Trophoblast cell (in vitro differentiated cells and primary cell): ENCODE measurements around the gene RDH12.

Experiments used
- DNase-seq, 2 donors: peaks; one replicate each; pipeline ENCODE4 v3.0.0-alpha.2; 2016
- H2AFZ ChIP-seq: 2 replicates; pipeline ENCODE4 v1.6.1; 2013; ENCODE audit warnings: low read length, moderate library complexity, mild to moderate bottlenecking; ENCODE audit not compliant: insufficient read depth, poor library complexity
- H2AK5ac ChIP-seq: 2 replicates; pipeline ENCODE4 v1.6.1; 2013; ENCODE audit warnings: mild to moderate bottlenecking, low read length
- H2BK120ac ChIP-seq: 2 replicates; pipeline ENCODE4 v1.6.1; 2013; ENCODE audit warnings: low read length, mild to moderate bottlenecking, moderate library complexity; ENCODE audit not compliant: insufficient read depth, poor library complexity
- H2BK12ac ChIP-seq: 2 replicates; pipeline ENCODE4 v1.6.1; 2013; ENCODE audit warnings: mild to moderate bottlenecking, low read length, moderate library complexity
- H2BK5ac ChIP-seq: 2 replicates; pipeline ENCODE4 v1.6.1; 2013; ENCODE audit warnings: low read length, low read depth, moderate library complexity, mild to moderate bottlenecking; ENCODE audit not compliant: poor library complexity
- H3K14ac ChIP-seq: 2 replicates; pipeline ENCODE4 v1.6.1; 2013; ENCODE audit warnings: mild to moderate bottlenecking, low read length
- H3K18ac ChIP-seq: 2 replicates; pipeline ENCODE4 v1.6.1; 2013; ENCODE audit warnings: mild to moderate bottlenecking, low read length
- H3K23ac ChIP-seq: 2 replicates; pipeline ENCODE4 v1.6.1; 2013; ENCODE audit warnings: low read length
- H3K27ac ChIP-seq: 2 replicates; pipeline ENCODE4 v1.5.1; 2013; ENCODE audit warnings: low read depth, mild to moderate bottlenecking, inconsistent platforms, low read length, moderate library complexity
- H3K27me3 ChIP-seq: 2 replicates; pipeline ENCODE4 v1.6.1; 2013; ENCODE audit warnings: inconsistent platforms, mild to moderate bottlenecking, low read length, moderate library complexity; ENCODE audit not compliant: insufficient read depth
- H3K36me3 ChIP-seq, 2 experiments: 1 replicate in 1 of 2; 2 replicates in 1 of 2; pipeline ENCODE4 v1.6.1; 2013; ENCODE audit warnings: low read length in 2 of 2, mild to moderate bottlenecking in 2 of 2, moderate library complexity in 1 of 2; ENCODE audit not compliant: insufficient read depth in 2 of 2, control insufficient read depth in 1 of 2
- H3K4ac ChIP-seq: 2 replicates; pipeline ENCODE4 v1.6.1; 2013; ENCODE audit warnings: low read depth, mild to moderate bottlenecking, low read length, moderate library complexity
- H3K4me1 ChIP-seq, 2 experiments: 1 replicate in 1 of 2; 2 replicates in 1 of 2; pipeline ENCODE4 v1.6.1; 2013; ENCODE audit warnings: low read length in 2 of 2, mild to moderate bottlenecking in 2 of 2, moderate library complexity in 1 of 2; ENCODE audit not compliant: insufficient read depth in 2 of 2, control insufficient read depth in 1 of 2
- H3K4me2 ChIP-seq: 2 replicates; pipeline ENCODE4 v1.6.1; 2013; ENCODE audit warnings: inconsistent platforms, mild to moderate bottlenecking, low read length, moderate library complexity
- H3K4me3 ChIP-seq: 2 replicates; pipeline ENCODE4 v1.5.1; 2013; ENCODE audit warnings: mild to moderate bottlenecking, low read depth, low read length, inconsistent platforms
- H3K79me1 ChIP-seq: one replicate; pipeline ENCODE4 v1.6.1; 2013; ENCODE audit warnings: low read length
- H3K79me2 ChIP-seq: 2 replicates; pipeline ENCODE4 v1.6.1; 2013; ENCODE audit warnings: low read length, mild to moderate bottlenecking; ENCODE audit not compliant: control insufficient read depth, insufficient read depth, poor library complexity
- H3K9ac ChIP-seq: 2 replicates; pipeline ENCODE4 v1.6.1; 2013; ENCODE audit warnings: mild to moderate bottlenecking, low read length
- H3K9me3 ChIP-seq: 2 replicates; pipeline ENCODE4 v1.6.1; 2013; ENCODE audit warnings: low read depth, mild to moderate bottlenecking, control low read depth, inconsistent platforms, low read length; ENCODE audit not compliant: insufficient read depth
- H4K12ac ChIP-seq: 2 replicates; pipeline ENCODE4 v1.6.1; 2013; ENCODE audit warnings: low read depth, mild to moderate bottlenecking, low read length, moderate library complexity
- H4K8ac ChIP-seq: 2 replicates; pipeline ENCODE4 v1.6.1; 2013; ENCODE audit warnings: low read depth, mild to moderate bottlenecking, low read length, moderate library complexity
- H4K91ac ChIP-seq: one replicate; pipeline ENCODE4 v1.6.1; 2013; ENCODE audit warnings: low read depth, mild to moderate bottlenecking, low read length, moderate library complexity
- WGBS: extraction: QIAGEN DNeasy Blood & Tissue Kit; methylation state at CpG from one replicate; pipeline ENCODE4 v1.1.7; 2013; ENCODE audit warnings: missing lambda C conversion rate; ENCODE audit not compliant: insufficient read length, insufficient coverage; ENCODE audit errors: extremely low coverage; 5-methylcytosine and 5-hydroxymethylcytosine counted together

RDH12 gene

GRCh38 chr14:67749341-67750084 is 47.8 kb downstream of the RDH12 start:
- Histone ChIP-seq H4K8ac (no peak overlapping the region), H3K4me2 (no peak overlapping the region), H2BK5ac (no peak overlapping the region), H2BK12ac (no peak overlapping the region), H2AK5ac (no peak overlapping the region), H3K27me3 (no peaks in the 10 kb centered on the region), H3K23ac (no peak overlapping the region), H3K4me1 (no peaks in the 10 kb centered on the region), H3K79me1 (no peaks in the 10 kb centered on the region), H3K9ac (no peak overlapping the region), H3K4ac (no peak overlapping the region), H3K14ac (no peak overlapping the region), H2AFZ (no peak overlapping the region), H3K36me3 (peaks cover 28 to 54% of the 10 kb centered on the region in 2 experiments), H4K12ac (no peak overlapping the region), H3K4me3 (no peak overlapping the region), H3K79me2 (no peaks in the 10 kb centered on the region), H3K27ac (no peak overlapping the region), H3K18ac (no peak overlapping the region), H2BK120ac (no peak overlapping the region), H4K91ac (no peak overlapping the region), H3K9me3 (no peaks in the 10 kb centered on the region)
- WGBS = no CpG with 5 or more reads among the region's 6 CpGs
- no peak for DNase-seq

- Histone ChIP-seq H3K36me3 (peaks cover 23 to 50% of the 10 kb centered on the region in 2 experiments), H3K9me3 (peaks cover 2% of the 10 kb centered on the region), H3K4me1 (no peaks in the 10 kb centered on the region), H3K27me3 (no peaks in the 10 kb centered on the region), H2AK5ac (no peak overlapping the region), H3K9ac (no peak overlapping the region), H2BK120ac (no peak overlapping the region), H4K91ac (no peak overlapping the region), H3K27ac (no peak overlapping the region), H3K4me3 (no peak overlapping the region), H2BK5ac (no peak overlapping the region), H2AFZ (no peak overlapping the region), H4K8ac (no peak overlapping the region), H3K4me2 (no peak overlapping the region), H3K14ac (no peak overlapping the region), H2BK12ac (no peak overlapping the region), H3K79me1 (no peaks in the 10 kb centered on the region), H3K18ac (no peak overlapping the region), H4K12ac (no peak overlapping the region), H3K4ac (no peak overlapping the region), H3K79me2 (no peaks in the 10 kb centered on the region), H3K23ac (no peak overlapping the region)
- no peak for DNase-seq
- WGBS = no CpG with 5 or more reads among the region's 1 CpG
These were observed 54.8 kb downstream of the RDH12 start for GRCh38 chr14:67756496-67756895.

GRCh38 chr14:67757175-67757574 is 55.5 kb downstream of the RDH12 start:
- Histone ChIP-seq H3K4me3 (no peak overlapping the region), H2BK5ac (no peak overlapping the region), H3K14ac (no peak overlapping the region), H3K79me2 (no peaks in the 10 kb centered on the region), H3K27me3 (no peaks in the 10 kb centered on the region), H3K4me2 (no peak overlapping the region), H4K12ac (no peak overlapping the region), H2BK12ac (no peak overlapping the region), H3K9me3 (peaks cover 2% of the 10 kb centered on the region), H3K4me1 (no peaks in the 10 kb centered on the region), H3K79me1 (no peaks in the 10 kb centered on the region), H4K8ac (no peak overlapping the region), H3K27ac (no peak overlapping the region), H4K91ac (no peak overlapping the region), H3K9ac (no peak overlapping the region), H2BK120ac (no peak overlapping the region), H2AK5ac (no peak overlapping the region), H3K36me3 (peaks cover 25 to 47% of the 10 kb centered on the region in 2 experiments), H3K23ac (no peak overlapping the region), H3K4ac (no peak overlapping the region), H2AFZ (no peak overlapping the region), H3K18ac (no peak overlapping the region)
- WGBS = no CpG with 5 or more reads among the region's 3 CpGs
- no peak for DNase-seq

GRCh38 chr14:67759916-67760315 is 58.2 kb downstream of the RDH12 start:
- no peak overlapping the region for H3K4me2 ChIP-seq
- H3K14ac ChIP-seq = no peak overlapping the region
- H3K23ac ChIP-seq = no peak overlapping the region
- peaks cover 23 to 35% of the 10 kb centered on the region in 2 experiments for H3K36me3 ChIP-seq
- no peak overlapping the region for H4K12ac ChIP-seq
- H3K4me3 ChIP-seq = no peak overlapping the region
- no peak overlapping the region for H2BK12ac ChIP-seq
- no CpG with 5 or more reads among the region's 2 CpGs for whole genome bisulfite sequencing
- no peak overlapping the region for H2AFZ ChIP-seq
- no peak overlapping the region for H4K91ac ChIP-seq
- no peak overlapping the region for H3K4ac ChIP-seq
- no peak overlapping the region for H2BK120ac ChIP-seq
- no peaks in the 10 kb centered on the region for H3K4me1 ChIP-seq
- no peak overlapping the region for H3K27ac ChIP-seq
- H3K79me2 ChIP-seq = no peaks in the 10 kb centered on the region
- H4K8ac ChIP-seq = no peak overlapping the region
- no peak overlapping the region for H2AK5ac ChIP-seq
- H3K27me3 ChIP-seq = no peaks in the 10 kb centered on the region
- no peaks in the 10 kb centered on the region for H3K79me1 ChIP-seq
- no peak overlapping the region for H2BK5ac ChIP-seq
- no peak overlapping the region for H3K18ac ChIP-seq
- H3K9me3 ChIP-seq = peaks cover 2% of the 10 kb centered on the region
- DNase-seq = no peak
- H3K9ac ChIP-seq = no peak overlapping the region
